H9 (cell line): Measurements from ENCODE around the gene RABL6. TPM values are rescaled to one million over a fixed set of nuclear protein-coding genes. Genes with fewer than 3 reads are reported as not detected.

Source experiments
- DNase-seq: peaks from one replicate; pipeline ENCODE4 v3.0.0-alpha.2; 2017
- H2AFZ ChIP-seq: one replicate; pipeline ENCODE4 v1.6.1; 2013; ENCODE audit warnings: mild to moderate bottlenecking, low read length, control low read depth, moderate library complexity
- H2AK5ac ChIP-seq: 2 replicates; pipeline ENCODE4 v1.6.1; 2013; ENCODE audit warnings: low read length, control low read depth, mixed read lengths; ENCODE audit not compliant: insufficient read length
- H2BK120ac ChIP-seq: one replicate; pipeline ENCODE4 v1.6.1; 2013; ENCODE audit warnings: low read depth, mild to moderate bottlenecking, low read length, control low read depth, inconsistent platforms; ENCODE audit not compliant: poor library complexity, severe bottlenecking
- H2BK12ac ChIP-seq: 2 replicates; pipeline ENCODE4 v1.6.1; 2013; ENCODE audit warnings: low read length, control low read depth, mixed read lengths, low read depth; ENCODE audit not compliant: insufficient read length
- H2BK15ac ChIP-seq: 2 replicates; pipeline ENCODE4 v1.6.1; 2013; ENCODE audit warnings: low read depth, low read length, control low read depth
- H2BK20ac ChIP-seq: one replicate; pipeline ENCODE4 v1.6.1; 2013; ENCODE audit warnings: low read depth, mild to moderate bottlenecking, low read length, control low read depth, inconsistent platforms; ENCODE audit not compliant: poor library complexity, severe bottlenecking
- H2BK5ac ChIP-seq: 2 replicates; pipeline ENCODE4 v1.6.1; 2013; ENCODE audit warnings: low read length, control low read depth, mixed read lengths; ENCODE audit not compliant: insufficient read length
- H3K14ac ChIP-seq: 2 replicates; pipeline ENCODE4 v1.6.1; 2013; ENCODE audit warnings: low read length, control low read depth; ENCODE audit not compliant: insufficient read depth
- H3K18ac ChIP-seq: 2 replicates; pipeline ENCODE4 v1.6.1; 2013; ENCODE audit warnings: low read depth, mild to moderate bottlenecking, mixed read lengths, low read length, control low read depth; ENCODE audit not compliant: insufficient read length
- H3K23ac ChIP-seq: 2 replicates; pipeline ENCODE4 v1.6.1; 2013; ENCODE audit warnings: low read length, control low read depth, mixed read lengths, low read depth; ENCODE audit not compliant: insufficient read length
- H3K23me2 ChIP-seq: 2 replicates; pipeline ENCODE4 v1.6.1; 2013; ENCODE audit warnings: low read depth, mild to moderate bottlenecking, mixed read lengths, low read length, control low read depth; ENCODE audit not compliant: insufficient read length, poor library complexity, severe bottlenecking
- H3K27ac ChIP-seq: 2 replicates; pipeline ENCODE4 v1.5.1; 2013; ENCODE audit warnings: low read length, control low read depth, mixed read lengths, low read depth; ENCODE audit not compliant: insufficient read length
- H3K27me3 ChIP-seq: 2 replicates; pipeline ENCODE4 v1.6.1; 2013; ENCODE audit warnings: low read length, control low read depth, inconsistent platforms; ENCODE audit not compliant: insufficient read depth
- H3K4ac ChIP-seq: 2 replicates; pipeline ENCODE4 v1.6.1; 2013; ENCODE audit warnings: low read depth, mild to moderate bottlenecking, control low read depth, inconsistent platforms, low read length, moderate library complexity
- H3K4me1 ChIP-seq: 2 replicates; pipeline ENCODE4 v1.6.1; 2013; ENCODE audit warnings: low read length, control low read depth, inconsistent platforms; ENCODE audit not compliant: insufficient read depth
- H3K4me2 ChIP-seq: 2 replicates; pipeline ENCODE4 v1.6.1; 2013; ENCODE audit warnings: low read length, control low read depth, mixed read lengths; ENCODE audit not compliant: insufficient read length, insufficient read depth
- H3K56ac ChIP-seq: 2 replicates; pipeline ENCODE4 v1.6.1; 2013; ENCODE audit warnings: low read depth, mild to moderate bottlenecking, mixed read lengths, low read length, control low read depth; ENCODE audit not compliant: insufficient read length
- H3K79me1 ChIP-seq: 2 replicates; pipeline ENCODE4 v1.6.1; 2013; ENCODE audit warnings: low read depth, mild to moderate bottlenecking, moderate library complexity, low read length, control low read depth, inconsistent platforms; ENCODE audit not compliant: insufficient read depth, poor library complexity, severe bottlenecking
- H3K79me2 ChIP-seq: 2 replicates; pipeline ENCODE4 v1.6.1; 2013; ENCODE audit warnings: low read length, control low read depth, inconsistent platforms; ENCODE audit not compliant: insufficient read depth
- H3K9ac ChIP-seq: 2 replicates; pipeline ENCODE4 v1.6.1; 2013; ENCODE audit warnings: low read length, control low read depth, mixed read lengths; ENCODE audit not compliant: insufficient read length; ENCODE audit errors: extremely low read depth
- H3K9me3 ChIP-seq: one replicate; pipeline ENCODE4 v1.6.1; 2013; ENCODE audit warnings: low read depth, low read length, inconsistent platforms; ENCODE audit not compliant: control insufficient read depth
- H3T11ph ChIP-seq: one replicate; pipeline ENCODE4 v1.6.1; 2013; ENCODE audit warnings: mild to moderate bottlenecking, low read length, control low read depth, inconsistent platforms
- H4K20me1 ChIP-seq: one replicate; pipeline ENCODE4 v1.6.1; 2013; ENCODE audit not compliant: control insufficient read depth, insufficient read length, insufficient read depth
- H4K5ac ChIP-seq: 2 replicates; pipeline ENCODE4 v1.6.1; 2013; ENCODE audit warnings: low read depth, mild to moderate bottlenecking, mixed read lengths, low read length, control low read depth; ENCODE audit not compliant: insufficient read length
- H4K8ac ChIP-seq: replicated peaks from 2 replicates; pipeline ENCODE4 v1.6.1; 2013; ENCODE audit warnings: low read length, control low read depth, mixed read lengths, low read depth; ENCODE audit not compliant: insufficient read length
- H4K91ac ChIP-seq: 2 replicates; pipeline ENCODE4 v1.6.1; 2013; ENCODE audit warnings: low read depth, mild to moderate bottlenecking, moderate library complexity, mixed read lengths, low read length, control low read depth; ENCODE audit not compliant: insufficient read length
- H3K27ac Mint-ChIP-seq, 3 experiments: 2 replicates in 2 of 3; 3 replicates in 1 of 3; pipeline ENCODE4 v1.8.0; 2020 to 2021; ENCODE audit warnings: mixed read lengths in 3 of 3, mild to moderate bottlenecking in 1 of 3, moderate library complexity in 1 of 3
- H3K27me3 Mint-ChIP-seq: 2 replicates; pipeline ENCODE4 v1.8.0; 2021; ENCODE audit warnings: low read depth, mild to moderate bottlenecking, moderate library complexity, mixed read lengths
- H3K36me3 Mint-ChIP-seq, 3 experiments: 2 replicates in 2 of 3; 3 replicates in 1 of 3; pipeline ENCODE4 v1.8.0; 2020 to 2021; ENCODE audit warnings: low read depth in 3 of 3, mixed read lengths in 3 of 3; ENCODE audit not compliant: insufficient read depth in 1 of 3
- H3K4me1 Mint-ChIP-seq, 2 experiments: 2 replicates each; pipeline ENCODE4 v1.8.0; 2020; ENCODE audit warnings: mixed read lengths in 2 of 2
- H3K4me3 Mint-ChIP-seq, 2 experiments: 2 replicates in 1 of 2; 3 replicates in 1 of 2; pipeline ENCODE4 v1.8.0; 2020 to 2021; ENCODE audit warnings: mild to moderate bottlenecking in 2 of 2, mixed read lengths in 2 of 2, moderate library complexity in 1 of 2
- H3K9me3 Mint-ChIP-seq, 2 experiments: 2 replicates in 1 of 2; 3 replicates in 1 of 2; pipeline ENCODE4 v1.8.0; 2020; ENCODE audit warnings: mild to moderate bottlenecking in 2 of 2, mixed read lengths in 2 of 2, moderate library complexity in 1 of 2
- WGBS: extraction: QIAGEN DNeasy Blood & Tissue Kit; methylation state at CpG from one replicate; pipeline ENCODE4 v1.1.7; 2013; ENCODE audit warnings: missing lambda C conversion rate, low lambda C conversion rate, mixed read lengths; ENCODE audit not compliant: insufficient read length; ENCODE audit errors: extremely low coverage; 5-methylcytosine and 5-hydroxymethylcytosine counted together
- total RNA-seq: library from RNA; stranded (reverse); gene quantifications from 2 replicates; pipeline ENCODE4 v1.2.1, GENCODE V29; 2021
- TF ChIP-seq, protein P1 (sequence below): fragments of 200-600 bp; sonication (generic); conservative IDR thresholded peaks from 3 replicates; pipeline ENCODE4 v1.8.0; 2021; ENCODE audit warnings: antibody characterized with exemption, mild to moderate bottlenecking

RABL6 gene
- total RNA-seq, 1 experiment from 2014 or later = 108 TPM

DNA sequence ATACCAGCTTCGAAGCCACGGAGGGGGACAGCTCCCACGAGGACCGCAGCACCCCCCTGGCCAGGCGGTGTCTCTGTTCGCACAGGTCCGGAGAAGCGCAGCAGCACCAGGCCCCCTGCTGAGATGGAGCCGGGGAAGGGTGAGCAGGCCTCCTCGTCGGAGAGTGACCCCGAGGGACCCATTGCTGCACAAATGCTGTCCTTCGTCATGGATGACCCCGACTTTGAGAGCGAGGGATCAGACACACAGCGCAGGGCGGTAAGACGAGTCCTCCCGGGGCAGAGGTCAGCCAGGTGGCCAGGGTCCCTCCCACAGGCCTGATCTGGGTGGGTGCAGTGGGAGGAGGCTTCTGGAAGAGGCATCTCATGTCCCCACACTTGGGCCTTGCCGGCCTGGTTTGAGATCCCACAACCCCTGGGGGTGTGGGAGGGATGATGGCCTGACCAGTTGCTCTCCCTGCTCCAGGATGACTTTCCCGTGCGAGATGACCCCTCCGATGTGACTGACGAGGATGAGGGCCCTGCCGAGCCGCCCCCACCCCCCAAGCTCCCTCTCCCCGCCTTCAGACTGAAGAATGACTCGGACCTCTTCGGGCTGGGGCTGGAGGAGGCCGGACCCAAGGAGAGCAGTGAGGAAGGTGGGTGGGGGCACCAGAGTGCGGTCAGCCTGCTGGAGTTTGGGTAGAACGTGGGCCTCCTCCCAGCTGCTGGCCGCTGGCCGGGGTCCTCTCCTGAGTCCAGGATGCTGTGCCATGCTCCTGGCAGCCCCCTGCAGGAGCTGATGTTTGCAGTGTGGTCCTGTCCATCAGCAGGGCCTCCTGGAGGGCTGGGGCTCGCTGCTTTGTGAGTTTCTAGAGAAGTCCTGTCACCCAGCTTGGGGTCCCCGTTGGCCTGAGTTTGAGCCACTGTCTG lies 31.7 kb downstream of the RABL6 start:
- Histone ChIP-seq H2AK5ac (no peak overlapping the region), H3K4ac (no peak overlapping the region), H3K27ac (no peak overlapping the region), H3K14ac (no peak overlapping the region; the same call in 1 of the 2 replicates), H3K23ac (no peak overlapping the region), H3K9ac (no peak overlapping the region), H3K18ac (no peak overlapping the region), H2BK20ac (no peak overlapping the region), H3K4me1 (peaks cover 2% of the 10 kb centered on the region; the same call in 1 of the 2 replicates), H4K8ac (no peak overlapping the region), H4K20me1 (no peaks in the 10 kb centered on the region), H3K79me1 (no peaks in the 10 kb centered on the region), H3K27me3 (no peaks in the 10 kb centered on the region), H4K91ac (no peak overlapping the region), H3K4me2 (no peak overlapping the region), H3K56ac (no peak overlapping the region), H3K23me2 (no peaks in the 10 kb centered on the region), H4K5ac (no peak overlapping the region), H3K9me3 (no peaks in the 10 kb centered on the region), H2BK5ac (no peak overlapping the region), H3T11ph (no peak overlapping the region), H3K79me2 (no peaks in the 10 kb centered on the region), H2BK12ac (no peak overlapping the region), H2BK120ac (no peak overlapping the region), H2BK15ac (no peak overlapping the region), H2AFZ (no peak overlapping the region)
- DNase-seq = no peak
- Mint-ChIP-seq H3K27me3 (peaks cover 9% of the 10 kb centered on the region; the same call in 1 of the 2 replicates), H3K27ac (peak overlapping the region in 2 of 3 experiments; percentile 87 to 93; a peak in 5 of 7 replicates), H3K4me1 (peaks cover 16 to 28% of the 10 kb centered on the region in 2 experiments), H3K36me3 (peaks cover 0 to 15% (median 15%) of the 10 kb centered on the region in 3 experiments; a peak in 4 of 7 replicates), H3K9me3 (no peaks in the 10 kb centered on the region), H3K4me3 (no peak overlapping the region)
- WGBS = no CpG with 5 or more reads among the region's 36 CpGs
- TF ChIP-seq, protein P1, sequence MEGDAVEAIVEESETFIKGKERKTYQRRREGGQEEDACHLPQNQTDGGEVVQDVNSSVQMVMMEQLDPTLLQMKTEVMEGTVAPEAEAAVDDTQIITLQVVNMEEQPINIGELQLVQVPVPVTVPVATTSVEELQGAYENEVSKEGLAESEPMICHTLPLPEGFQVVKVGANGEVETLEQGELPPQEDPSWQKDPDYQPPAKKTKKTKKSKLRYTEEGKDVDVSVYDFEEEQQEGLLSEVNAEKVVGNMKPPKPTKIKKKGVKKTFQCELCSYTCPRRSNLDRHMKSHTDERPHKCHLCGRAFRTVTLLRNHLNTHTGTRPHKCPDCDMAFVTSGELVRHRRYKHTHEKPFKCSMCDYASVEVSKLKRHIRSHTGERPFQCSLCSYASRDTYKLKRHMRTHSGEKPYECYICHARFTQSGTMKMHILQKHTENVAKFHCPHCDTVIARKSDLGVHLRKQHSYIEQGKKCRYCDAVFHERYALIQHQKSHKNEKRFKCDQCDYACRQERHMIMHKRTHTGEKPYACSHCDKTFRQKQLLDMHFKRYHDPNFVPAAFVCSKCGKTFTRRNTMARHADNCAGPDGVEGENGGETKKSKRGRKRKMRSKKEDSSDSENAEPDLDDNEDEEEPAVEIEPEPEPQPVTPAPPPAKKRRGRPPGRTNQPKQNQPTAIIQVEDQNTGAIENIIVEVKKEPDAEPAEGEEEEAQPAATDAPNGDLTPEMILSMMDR = no peak
